HG03460 (cell line): ENCODE data around the gene NDUFB7.
"Not testable (repeated sequence)": the region's sequence is repeated elsewhere in the genome, so short reads cannot be mapped to it uniquely, and the experiment has no call there.

Source experiments
- ATAC-seq: cut with Tn5 transposase; IDR thresholded peaks from one replicate; pipeline ENCODE4 v1.9.1; 2021; ENCODE audit not compliant: unreplicated experiment

The NDUFB7 gene

GRCh38 chr19:14571695-14572490 is at the start of gene NDUFB7:
Gene NDUFB7, minus strand, starts transcription at chr19:14572066. Its CDS starts 66 bp downstream, at chr19:14572000.
- peak; percentile 80 for ATAC-seq

GRCh38 chr19:14619404-14619803 is 47.5 kb upstream of the NDUFB7 start:
- ATAC-seq: no peak

- ATAC-seq: no peak
These were observed 44.5 kb upstream of the NDUFB7 start for GRCh38 chr19:14616407-14616806.

GRCh38 chr19:14615623-14616022 is 43.8 kb upstream of the NDUFB7 start:
- no peak for ATAC-seq

- ATAC-seq: no peak
These were observed 42.2 kb upstream of the NDUFB7 start for GRCh38 chr19:14614099-14614412.

- not testable (repeated sequence) for ATAC-seq
These were observed 41.7 kb upstream of the NDUFB7 start for GRCh38 chr19:14613399-14614098.

- no peak for ATAC-seq
These were observed 40.8 kb upstream of the NDUFB7 start for GRCh38 chr19:14612657-14613056.

- not testable (repeated sequence) for ATAC-seq
These were observed 40.4 kb upstream of the NDUFB7 start for GRCh38 chr19:14612242-14612641.

GRCh38 chr19:14611051-14611450 is 39.2 kb upstream of the NDUFB7 start:
- ATAC-seq: no peak

- no peak for ATAC-seq
These were observed 34.8 kb upstream of the NDUFB7 start for GRCh38 chr19:14606627-14607026.

GRCh38 chr19:14603990-14604387 is 32.1 kb upstream of the NDUFB7 start:
- ATAC-seq: no peak

GRCh38 chr19:14599548-14600147 is 27.8 kb upstream of the NDUFB7 start:
- no peak for ATAC-seq

- no peak for ATAC-seq
These were observed 23.7 kb upstream of the NDUFB7 start for GRCh38 chr19:14595558-14595957.

GRCh38 chr19:14589433-14589832 is 17.6 kb upstream of the NDUFB7 start:
- not testable (repeated sequence) for ATAC-seq

- not testable (repeated sequence) for ATAC-seq
These were observed 13.3 kb upstream of the NDUFB7 start for GRCh38 chr19:14585187-14585586.

- ATAC-seq: not testable (repeated sequence)
These were observed 12.5 kb upstream of the NDUFB7 start for GRCh38 chr19:14584372-14584771.

- ATAC-seq: no peak
These were observed 11.1 kb upstream of the NDUFB7 start, which contains the start of gene CLEC17A for GRCh38 chr19:14582894-14583340. Gene CLEC17A, plus strand, starts transcription at chr19:14583084. Its CDS starts 77 bp downstream, at chr19:14583161.

- no peak for ATAC-seq
These were observed 8.9 kb upstream of the NDUFB7 start for GRCh38 chr19:14580623-14581237.

GRCh38 chr19:14577885-14578427 is 6.1 kb upstream of the NDUFB7 start:
- no peak for ATAC-seq

- ATAC-seq: no peak
These were observed 5.4 kb upstream of the NDUFB7 start for GRCh38 chr19:14577264-14577663.

- ATAC-seq: no peak
These were observed 4.5 kb upstream of the NDUFB7 start for GRCh38 chr19:14576363-14576762.
